RWPE2 (cell line): ENCODE measurements around the gene BMPER.

Experiments used
- ATAC-seq: fragments of 200-7000 bp; cut with Tn5 transposase; 3 replicates; pipeline ENCODE4 v1.9.1; 2021; ENCODE audit warnings: low read depth
- DNase-seq: peaks from one replicate; pipeline ENCODE4 v3.0.0-alpha.2; 2020; ENCODE audit warnings: low spot score
- H3K27ac ChIP-seq: fragments of 450-650 bp; 2 replicates; pipeline ENCODE4 v1.5.1; 2017; ENCODE audit warnings: mild to moderate bottlenecking; ENCODE audit not compliant: poor library complexity, severe bottlenecking
- H3K27me3 ChIP-seq: fragments of 250-450 bp; sonication (Bioruptor Pico); 2 replicates; pipeline ENCODE4 v1.5.1; 2021; ENCODE audit warnings: mild to moderate bottlenecking, moderate library complexity; ENCODE audit not compliant: insufficient read depth, poor library complexity, severe bottlenecking
- H3K36me3 ChIP-seq: fragments of 250-450 bp; sonication (Bioruptor Pico); 2 replicates; pipeline ENCODE4 v1.5.1; 2020; ENCODE audit warnings: low read depth, mild to moderate bottlenecking, moderate library complexity
- H3K4me1 ChIP-seq: fragments of 250-450 bp; sonication (Bioruptor Pico); 2 replicates; pipeline ENCODE4 v1.5.1; 2021; ENCODE audit warnings: mild to moderate bottlenecking, moderate library complexity; ENCODE audit not compliant: insufficient read depth, poor library complexity, severe bottlenecking
- H3K4me3 ChIP-seq: fragments of 250-450 bp; sonication (Bioruptor Pico); 2 replicates; pipeline ENCODE4 v1.5.1; 2021; ENCODE audit warnings: mild to moderate bottlenecking, moderate library complexity; ENCODE audit not compliant: severe bottlenecking
- H3K9me3 ChIP-seq: fragments of 250-450 bp; sonication (Bioruptor Pico); 2 replicates; pipeline ENCODE4 v1.5.1; 2021; ENCODE audit warnings: mild to moderate bottlenecking, moderate library complexity; ENCODE audit not compliant: severe bottlenecking
- CTCF ChIP-seq: fragments of 450-650 bp; IDR thresholded peaks from one replicate; pipeline ENCODE4 v1.5.1; 2017; ENCODE audit warnings: mild to moderate bottlenecking, moderate library complexity; ENCODE audit not compliant: poor library complexity, severe bottlenecking

BMPER gene

GRCh38 chr7:34081935-34082334, 176.6 kb downstream of the BMPER start:
- H3K36me3 ChIP-seq: no peaks in the 10 kb centered on the region
- DNase-seq: no peak
- H3K27ac ChIP-seq: no peak overlapping the region
- H3K4me3 ChIP-seq: no peak overlapping the region
- ATAC-seq: no peak
- H3K9me3 ChIP-seq: no peaks in the 10 kb centered on the region
- H3K4me1 ChIP-seq: no peaks in the 10 kb centered on the region
- TF ChIP-seq CTCF: no peak
- no peaks in the 10 kb centered on the region for H3K27me3 ChIP-seq

- H3K9me3 ChIP-seq: no peaks in the 10 kb centered on the region
- H3K4me3 ChIP-seq: no peak overlapping the region
- no peaks in the 10 kb centered on the region for H3K4me1 ChIP-seq
- no peaks in the 10 kb centered on the region for H3K27me3 ChIP-seq
- DNase-seq (no peak), ATAC-seq (no peak)
- TF ChIP-seq CTCF: no peak
- no peaks in the 10 kb centered on the region for H3K36me3 ChIP-seq
- no peak overlapping the region for H3K27ac ChIP-seq
Observed at GRCh38 chr7:34083440-34083839, 178.1 kb downstream of the BMPER start.

- H3K4me1 ChIP-seq: no peaks in the 10 kb centered on the region
- no peaks in the 10 kb centered on the region for H3K27me3 ChIP-seq
- no peak for TF ChIP-seq CTCF
- ATAC-seq (no peak), DNase-seq (no peak)
- no peak overlapping the region for H3K27ac ChIP-seq
- H3K36me3 ChIP-seq: no peaks in the 10 kb centered on the region
- H3K4me3 ChIP-seq: no peak overlapping the region
- H3K9me3 ChIP-seq: no peaks in the 10 kb centered on the region
Observed at GRCh38 chr7:34084651-34085050, 179.3 kb downstream of the BMPER start.

- Histone ChIP-seq H3K27ac (no peak overlapping the region), H3K4me3 (no peak overlapping the region), H3K27me3 (no peaks in the 10 kb centered on the region), H3K4me1 (no peaks in the 10 kb centered on the region), H3K9me3 (no peaks in the 10 kb centered on the region), H3K36me3 (no peaks in the 10 kb centered on the region)
- DNase-seq: no peak
- TF ChIP-seq CTCF: no peak
- no peak for ATAC-seq
Observed at GRCh38 chr7:34086064-34086463, 180.7 kb downstream of the BMPER start.

- Histone ChIP-seq H3K27me3 (no peaks in the 10 kb centered on the region), H3K36me3 (no peaks in the 10 kb centered on the region), H3K27ac (no peak overlapping the region), H3K4me1 (no peaks in the 10 kb centered on the region), H3K9me3 (no peaks in the 10 kb centered on the region), H3K4me3 (no peak overlapping the region)
- ATAC-seq (no peak), DNase-seq (no peak)
- TF ChIP-seq CTCF: no peak
Observed at GRCh38 chr7:34086981-34087380, 181.6 kb downstream of the BMPER start.
